Brain microvascular endothelial cell (primary cell): ENCODE measurements around the gene SLC38A10.

Experiments used
- DNase-seq: peaks from one replicate; pipeline ENCODE4 v3.0.0-alpha.2; 2020
- H3K27ac ChIP-seq: fragments of 250-450 bp; sonication (Bioruptor Pico); 2 replicates; pipeline ENCODE4 v1.5.1; 2020; ENCODE audit warnings: mild to moderate bottlenecking, moderate library complexity
- H3K27me3 ChIP-seq: fragments of 250-450 bp; sonication (Bioruptor Pico); replicated peaks from 2 replicates; pipeline ENCODE4 v1.5.1; 2020; ENCODE audit warnings: mild to moderate bottlenecking
- H3K36me3 ChIP-seq: fragments of 250-450 bp; sonication (Bioruptor Pico); replicated peaks from 2 replicates; pipeline ENCODE4 v1.5.1; 2020; ENCODE audit warnings: mild to moderate bottlenecking
- H3K4me3 ChIP-seq: 2 replicates; pipeline ENCODE4 v1.5.1; 2011; ENCODE audit warnings: low read depth, mild to moderate bottlenecking, control low read depth, low read length, moderate library complexity
- CTCF ChIP-seq: IDR thresholded peaks from 2 replicates; pipeline ENCODE4 v1.5.1; 2011; ENCODE audit warnings: low read depth, mild to moderate bottlenecking, moderate library complexity, low read length, control low read depth, inconsistent platforms; ENCODE audit errors: missing control alignments
- in situ Hi-C: cut with HindIII; loops from 2 replicates; pipeline ENCODE4 v1.10.0; 2017; ENCODE audit warnings: low sequenced_read_pairs, low pct_ligation_motif_present

The SLC38A10 gene

GRCh38 chr17:81261096-81261495 is 34.0 kb downstream of the SLC38A10 start:
- in situ Hi-C loops, result no loop called here
- H3K36me3 ChIP-seq, result peaks cover 61% of the 10 kb centered on the region
- TF ChIP-seq CTCF, result no peak

GRCh38 chr17:81260641-81261040 is 34.5 kb downstream of the SLC38A10 start:
- DNase-seq, result no peak
- no peak overlapping the region for H3K4me3 ChIP-seq
- in situ Hi-C loops, result no loop called here
- no peaks in the 10 kb centered on the region for H3K27me3 ChIP-seq
- no peak for TF ChIP-seq CTCF
- no peak overlapping the region for H3K27ac ChIP-seq
- peaks cover 57% of the 10 kb centered on the region for H3K36me3 ChIP-seq

More at GRCh38 chr17:81261096-81261495, 34.0 kb downstream of the SLC38A10 start:
- DNase-seq, result no peak
- no peak overlapping the region for H3K4me3 ChIP-seq
- no peaks in the 10 kb centered on the region for H3K27me3 ChIP-seq
- no peak overlapping the region for H3K27ac ChIP-seq

GRCh38 chr17:81260171-81260570 is 34.9 kb downstream of the SLC38A10 start:
- Histone ChIP-seq H3K4me3 (no peak overlapping the region), H3K27me3 (no peaks in the 10 kb centered on the region), H3K36me3 (peaks cover 53% of the 10 kb centered on the region), H3K27ac (no peak overlapping the region)
- in situ Hi-C loops, result no loop called here
- DNase-seq, result no peak
- no peak for TF ChIP-seq CTCF

GRCh38 chr17:81259058-81259605 is 36.0 kb downstream of the SLC38A10 start:
- no peak overlapping the region for H3K4me3 ChIP-seq
- H3K27me3 ChIP-seq, result no peaks in the 10 kb centered on the region
- TF ChIP-seq CTCF, result no peak
- no peak for DNase-seq
- in situ Hi-C loops, result no loop called here
- peaks cover 44% of the 10 kb centered on the region for H3K36me3 ChIP-seq
- H3K27ac ChIP-seq, result no peak overlapping the region

GRCh38 chr17:81258292-81258691 is 36.8 kb downstream of the SLC38A10 start:
- in situ Hi-C loops, result no loop called here
- no peak for DNase-seq
- Histone ChIP-seq H3K4me3 (no peak overlapping the region), H3K27me3 (no peaks in the 10 kb centered on the region), H3K36me3 (peaks cover 36% of the 10 kb centered on the region), H3K27ac (no peak overlapping the region)
- TF ChIP-seq CTCF, result no peak

- in situ Hi-C loops, result no loop called here
- Histone ChIP-seq H3K27ac (no peak overlapping the region), H3K36me3 (peaks cover 32% of the 10 kb centered on the region), H3K4me3 (no peak overlapping the region), H3K27me3 (no peaks in the 10 kb centered on the region)
- no peak for TF ChIP-seq CTCF
- DNase-seq, result no peak
Measured at GRCh38 chr17:81257533-81257932, 37.6 kb downstream of the SLC38A10 start.
